SK-N-MC (cell line): ENCODE results near the gene WDFY3.

Experiments
- EZH2 ChIP-seq: fragments of 200-600 bp; sonication (generic); IDR thresholded peaks from one replicate; pipeline ENCODE4 v1.6.1; 2017; ENCODE audit warnings: antibody characterized with exemption
- FOXP2 ChIP-seq: optimal IDR thresholded peaks from 2 replicates; pipeline ENCODE3; 2011; ENCODE audit warnings: mild to moderate bottlenecking, moderate library complexity; ENCODE audit not compliant: insufficient read depth; ENCODE audit errors: extremely low read length, control extremely low read depth
- POLR2AphosphoS5 ChIP-seq: IDR thresholded peaks from 2 replicates; pipeline ENCODE4 v1.6.1; 2012; ENCODE audit warnings: mild to moderate bottlenecking, low read depth, low read length, borderline replicate concordance

DNA sequence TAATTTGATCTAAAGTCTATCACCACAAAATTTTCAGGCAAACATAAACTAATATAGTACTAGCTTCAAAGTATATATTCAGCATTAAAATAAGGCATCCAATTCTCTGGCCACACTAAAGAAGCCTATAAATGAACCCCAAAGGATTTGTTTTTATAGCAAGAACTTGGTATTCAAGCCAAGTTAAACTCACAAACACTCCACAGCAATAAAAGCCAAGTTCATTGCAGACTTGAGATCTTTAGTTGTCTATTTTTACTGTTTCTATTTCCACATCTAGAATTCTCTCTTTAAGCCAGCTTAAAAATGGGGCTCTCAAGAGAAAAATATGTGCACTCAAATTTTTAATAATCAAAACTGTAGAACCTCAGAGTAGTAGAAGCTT lies 51.1 kb downstream of the WDFY3 start:
- TF ChIP-seq POLR2AphosphoS5 (no peak), EZH2 (no peak), FOXP2 (no peak)
